Measurements from ENCODE around the gene ZNF831.

DNA sequence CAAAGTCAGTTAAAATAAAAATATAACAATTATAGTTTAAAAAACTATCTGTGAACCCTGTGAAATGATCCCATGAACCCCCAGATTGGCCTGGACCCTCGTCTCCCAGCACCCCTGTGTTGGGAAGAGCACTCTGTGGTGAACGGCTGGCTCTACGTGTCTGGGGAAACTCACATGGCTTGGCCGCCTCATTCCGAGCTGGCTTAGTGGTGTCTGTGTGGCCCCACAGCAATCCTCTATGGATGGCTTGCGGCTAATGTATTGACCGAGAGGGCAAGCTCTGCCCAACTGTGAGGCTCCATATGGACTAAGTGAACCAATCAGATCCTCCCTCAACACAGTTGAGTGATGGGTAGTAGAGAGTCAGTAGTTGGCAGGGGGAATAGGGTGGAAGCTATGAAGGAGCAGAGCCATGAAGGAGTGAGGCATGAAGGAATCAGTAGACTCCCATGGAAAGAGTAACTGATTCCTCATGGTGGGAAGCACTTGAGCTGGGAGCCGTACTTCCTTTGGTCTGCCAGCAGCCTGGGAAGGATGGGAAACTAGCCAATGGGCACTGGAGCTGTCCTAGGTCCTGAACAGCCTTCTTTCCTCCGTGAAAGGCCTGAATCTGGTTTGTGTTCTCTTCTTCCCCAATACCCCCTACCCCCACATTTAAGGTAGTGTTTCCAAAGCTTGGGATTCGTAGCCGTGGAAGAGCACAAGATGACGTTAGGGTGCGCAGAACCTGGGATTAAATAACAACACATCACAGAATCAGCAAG is 21.6 kb upstream of the ZNF831 start:
- TF ChIP-seq MXI1 (IDR thresholded peaks at IDR 0.05; ENCODE audit: low read depth, low read length) (no peak), EP300 (IDR thresholded peaks at IDR 0.05; ENCODE audit: borderline replicate concordance in 1 of 2, control insufficient read depth in 1 of 2, low read depth in 2 of 2, low read length in 2 of 2) (no peak), SREBF2 (IDR thresholded peaks at IDR 0.05; ENCODE audit: low read length) (no peak), NFYA (IDR thresholded peaks at IDR 0.05; ENCODE audit: borderline replicate concordance, low read depth, low read length) (no peak), TCF12 (IDR thresholded peaks at IDR 0.05; ENCODE audit: low read depth, low read length) (no peak), POLR2AphosphoS5 (IDR thresholded peaks at IDR 0.05; ENCODE audit: low read length) (no peak), TAF1 (IDR thresholded peaks at IDR 0.05; ENCODE audit: borderline replicate concordance, low read depth, low read length) (no peak), SP1 (IDR thresholded peaks at IDR 0.05; ENCODE audit: low read depth, low read length) (no peak), ESRRA (IDR thresholded peaks at IDR 0.05; ENCODE audit: low read length) (no peak), IKZF1 (conservative IDR thresholded peaks at IDR 0.05) (no peak)
- TF ChIP-seq, protein P1, sequence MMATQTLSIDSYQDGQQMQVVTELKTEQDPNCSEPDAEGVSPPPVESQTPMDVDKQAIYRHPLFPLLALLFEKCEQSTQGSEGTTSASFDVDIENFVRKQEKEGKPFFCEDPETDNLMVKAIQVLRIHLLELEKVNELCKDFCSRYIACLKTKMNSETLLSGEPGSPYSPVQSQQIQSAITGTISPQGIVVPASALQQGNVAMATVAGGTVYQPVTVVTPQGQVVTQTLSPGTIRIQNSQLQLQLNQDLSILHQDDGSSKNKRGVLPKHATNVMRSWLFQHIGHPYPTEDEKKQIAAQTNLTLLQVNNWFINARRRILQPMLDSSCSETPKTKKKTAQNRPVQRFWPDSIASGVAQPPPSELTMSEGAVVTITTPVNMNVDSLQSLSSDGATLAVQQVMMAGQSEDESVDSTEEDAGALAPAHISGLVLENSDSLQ (IDR thresholded peaks at IDR 0.05): no peak
- TF ChIP-seq, protein P2, sequence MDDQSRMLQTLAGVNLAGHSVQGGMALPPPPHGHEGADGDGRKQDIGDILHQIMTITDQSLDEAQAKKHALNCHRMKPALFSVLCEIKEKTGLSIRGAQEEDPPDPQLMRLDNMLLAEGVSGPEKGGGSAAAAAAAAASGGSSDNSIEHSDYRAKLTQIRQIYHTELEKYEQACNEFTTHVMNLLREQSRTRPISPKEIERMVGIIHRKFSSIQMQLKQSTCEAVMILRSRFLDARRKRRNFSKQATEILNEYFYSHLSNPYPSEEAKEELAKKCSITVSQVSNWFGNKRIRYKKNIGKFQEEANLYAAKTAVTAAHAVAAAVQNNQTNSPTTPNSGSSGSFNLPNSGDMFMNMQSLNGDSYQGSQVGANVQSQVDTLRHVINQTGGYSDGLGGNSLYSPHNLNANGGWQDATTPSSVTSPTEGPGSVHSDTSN (IDR thresholded peaks at IDR 0.05; ENCODE audit: insufficient replicate concordance, low read depth, low read length): no peak

Measured in GM12878 (cell line).